IPS-15b (cell line): Measurements from ENCODE around the gene ZC3H4.

Experiments used
- H3K27me3 ChIP-seq: one replicate; pipeline ENCODE4 v1.6.1; 2013; ENCODE audit warnings: low read length; ENCODE audit not compliant: control insufficient read depth, insufficient read depth
- H3K36me3 ChIP-seq: one replicate; pipeline ENCODE4 v1.6.1; 2013; ENCODE audit warnings: low read length; ENCODE audit not compliant: control insufficient read depth, insufficient read depth
- H3K4me1 ChIP-seq: one replicate; pipeline ENCODE4 v1.6.1; 2013; ENCODE audit warnings: mild to moderate bottlenecking, low read length; ENCODE audit not compliant: control insufficient read depth, insufficient read depth
- H3K4me3 ChIP-seq: one replicate; pipeline ENCODE4 v1.5.1; 2013; ENCODE audit warnings: low read depth, low read length
- H3K9ac ChIP-seq: one replicate; pipeline ENCODE4 v1.6.1; 2013; ENCODE audit warnings: low read depth, mild to moderate bottlenecking, low read length
- H3K9me3 ChIP-seq: one replicate; pipeline ENCODE4 v1.6.1; 2013; ENCODE audit warnings: mild to moderate bottlenecking, low read length; ENCODE audit not compliant: control insufficient read depth, insufficient read depth

The ZC3H4 gene

GRCh38 chr19:47020992-47021496, 92.5 kb downstream of the ZC3H4 start:
- Histone ChIP-seq H3K27me3 (peaks cover 51% of the 10 kb centered on the region), H3K9me3 (no peaks in the 10 kb centered on the region), H3K36me3 (no peaks in the 10 kb centered on the region), H3K9ac (no peak overlapping the region), H3K4me1 (peaks cover 8% of the 10 kb centered on the region), H3K4me3 (peak overlapping the region; percentile 61)

- Histone ChIP-seq H3K36me3 (no peaks in the 10 kb centered on the region), H3K27me3 (peaks cover 51% of the 10 kb centered on the region), H3K4me3 (peak overlapping the region; percentile 61)
Measured at GRCh38 chr19:47020132-47020805, 93.3 kb downstream of the ZC3H4 start.

GRCh38 chr19:47019431-47020041, 94.0 kb downstream of the ZC3H4 start, which contains the start of gene NPAS1:
Gene NPAS1 (plus strand): TSS chr19:47019837. CDS start chr19:47021048, 1,211 bp downstream.
- Histone ChIP-seq H3K36me3 (no peaks in the 10 kb centered on the region), H3K9me3 (no peaks in the 10 kb centered on the region), H3K4me1 (peaks cover 8% of the 10 kb centered on the region), H3K9ac (no peak within 1 kb of the TSS), H3K4me3 (peak within 1 kb of the TSS; percentile 82), H3K27me3 (peaks cover 51% of the 10 kb centered on the region)

More at GRCh38 chr19:47020132-47020805, 93.3 kb downstream of the ZC3H4 start:
- Histone ChIP-seq H3K9ac (no peak overlapping the region), H3K9me3 (no peaks in the 10 kb centered on the region), H3K4me1 (peaks cover 8% of the 10 kb centered on the region)

- Histone ChIP-seq H3K36me3 (no peaks in the 10 kb centered on the region), H3K9me3 (no peaks in the 10 kb centered on the region), H3K4me3 (peak overlapping the region; percentile 82), H3K9ac (no peak overlapping the region), H3K4me1 (peaks cover 8% of the 10 kb centered on the region), H3K27me3 (peaks cover 46% of the 10 kb centered on the region)
Measured at GRCh38 chr19:47018923-47019322, 94.7 kb downstream of the ZC3H4 start.
